Astrocyte (in vitro differentiated cells and primary cell): ENCODE results near the gene HNRNPF.

ENCODE experiments used
- CTCF ChIP-seq: IDR thresholded peaks from 2 replicates; pipeline ENCODE4 v1.5.1; 2011; ENCODE audit warnings: low read depth, mild to moderate bottlenecking, inconsistent platforms, low read length, moderate library complexity; ENCODE audit not compliant: insufficient read depth
- EZH2 ChIP-seq: IDR thresholded peaks from 2 replicates; pipeline ENCODE4 v1.6.1; 2012; ENCODE audit warnings: mild to moderate bottlenecking, low read length, inconsistent platforms; ENCODE audit not compliant: insufficient read depth

GRCh38 chr10:43436291-43437140 lies 27.5 kb upstream of the HNRNPF start, which contains the start of gene ZNF487:
- no peak for TF ChIP-seq CTCF
- no peak for TF ChIP-seq EZH2
